ENCODE measurements around the gene SURF4.

- no peak for TF ChIP-seq CTCF (IDR thresholded peaks at IDR 0.05)
- no peak for TF ChIP-seq POLR2AphosphoS5 (IDR thresholded peaks at IDR 0.05)
- TF ChIP-seq POLR2A (IDR thresholded peaks at IDR 0.05) = no peak
- TF ChIP-seq EP300 (IDR thresholded peaks at IDR 0.05; ENCODE audit: low read depth) = no peak
Measured at GRCh38 chr9:133394687-133395271, 18.9 kb upstream of the SURF4 start.

All from transverse colon (tissue), 4 donors.